CD4-positive, alpha-beta T cell treated with Interleukin-17A for 4 hours (primary cell): ENCODE results near the gene ITPR3.

Source experiments
- DNase-seq: peaks from one replicate; pipeline ENCODE4 v3.0.0-alpha.2; 2020; ENCODE audit warnings: mixed read lengths

The ITPR3 gene

GRCh38 chr6:33620856-33621710, at the start of gene ITPR3:
Gene ITPR3 (plus strand): TSS chr6:33621322. CDS start chr6:33621603, 281 bp downstream.
- DNase-seq: peak; percentile 90

- no peak for DNase-seq
These were observed 49.3 kb upstream of the ITPR3 start for GRCh38 chr6:33571637-33572316.

- no peak for DNase-seq
These were observed 45.9 kb upstream of the ITPR3 start for GRCh38 chr6:33575211-33575610.

GRCh38 chr6:33576668-33577067, 44.5 kb upstream of the ITPR3 start:
- DNase-seq: no peak

- DNase-seq: peak; percentile 44
These were observed 44.0 kb upstream of the ITPR3 start for GRCh38 chr6:33577106-33577535.

GRCh38 chr6:33577718-33578117, 43.4 kb upstream of the ITPR3 start:
- no peak for DNase-seq

- peak; percentile 37 for DNase-seq
These were observed 43.0 kb upstream of the ITPR3 start for GRCh38 chr6:33578164-33578563.

- peak; percentile 55 for DNase-seq
These were observed 42.5 kb upstream of the ITPR3 start for GRCh38 chr6:33578588-33579011.

- DNase-seq: peak; percentile 86
These were observed 41.1 kb upstream of the ITPR3 start, which contains the start of gene BAK1 for GRCh38 chr6:33579828-33580714. Gene BAK1 (minus strand): TSS chr6:33580276. CDS start chr6:33577604, 2,672 bp downstream.

- DNase-seq: no peak
These were observed 39.9 kb upstream of the ITPR3 start for GRCh38 chr6:33581186-33581585.

- no peak for DNase-seq
These were observed 37.4 kb upstream of the ITPR3 start for GRCh38 chr6:33583591-33584155.

GRCh38 chr6:33584700-33585402, 36.3 kb upstream of the ITPR3 start:
- DNase-seq: no peak

- peak; percentile 90 for DNase-seq
These were observed 35.6 kb upstream of the ITPR3 start for GRCh38 chr6:33585403-33586107.

GRCh38 chr6:33586108-33586640, 34.9 kb upstream of the ITPR3 start:
- no peak for DNase-seq

GRCh38 chr6:33587529-33587928, 33.6 kb upstream of the ITPR3 start:
- no peak for DNase-seq

- DNase-seq: no peak
These were observed 32.2 kb upstream of the ITPR3 start for GRCh38 chr6:33588894-33589293.

- DNase-seq: no peak
These were observed 31.8 kb upstream of the ITPR3 start for GRCh38 chr6:33589392-33589730.

- DNase-seq: peak; percentile 64
These were observed 31.2 kb upstream of the ITPR3 start for GRCh38 chr6:33589731-33590530.

GRCh38 chr6:33590531-33591198, 30.5 kb upstream of the ITPR3 start:
- DNase-seq: no peak
